LNCAP (cell line): ENCODE data around the gene CMSS1.

Source experiments
- CTCF ChIP-seq: fragments of 450-650 bp; IDR thresholded peaks from 2 replicates; pipeline ENCODE4 v1.5.1; 2017; ENCODE audit warnings: mild to moderate bottlenecking

CMSS1 gene

GRCh38 chr3:100076731-100077529 lies 259.3 kb downstream of the CMSS1 start:
- TF ChIP-seq CTCF, result no peak

- TF ChIP-seq CTCF, result no peak
Measured at GRCh38 chr3:100079328-100079727, 261.7 kb downstream of the CMSS1 start.

GRCh38 chr3:100080573-100080972 lies 262.9 kb downstream of the CMSS1 start:
- TF ChIP-seq CTCF, result no peak

GRCh38 chr3:100081311-100081710 lies 263.6 kb downstream of the CMSS1 start:
- no peak for TF ChIP-seq CTCF

- no peak for TF ChIP-seq CTCF
Measured at GRCh38 chr3:100081986-100082692, 264.5 kb downstream of the CMSS1 start.

- TF ChIP-seq CTCF, result no peak
Measured at GRCh38 chr3:100082714-100083113, 265.1 kb downstream of the CMSS1 start.

- TF ChIP-seq CTCF, result no peak
Measured at GRCh38 chr3:100083209-100083608, 265.5 kb downstream of the CMSS1 start.
